NOMO-1 treated with dmso at 0.1 percent for 144 hours (cell line): ENCODE data around the gene UGGT2.
"Not testable (repeated sequence)": the region's sequence is repeated elsewhere in the genome, so short reads cannot be mapped to it uniquely, and the experiment has no call there.

Experiments
- DNase-seq: peaks from one replicate; lab custom pipeline; 2025; ENCODE audit not compliant: unreplicated experiment; lab: John Stamatoyannopoulos, UW

The UGGT2 gene

DNA sequence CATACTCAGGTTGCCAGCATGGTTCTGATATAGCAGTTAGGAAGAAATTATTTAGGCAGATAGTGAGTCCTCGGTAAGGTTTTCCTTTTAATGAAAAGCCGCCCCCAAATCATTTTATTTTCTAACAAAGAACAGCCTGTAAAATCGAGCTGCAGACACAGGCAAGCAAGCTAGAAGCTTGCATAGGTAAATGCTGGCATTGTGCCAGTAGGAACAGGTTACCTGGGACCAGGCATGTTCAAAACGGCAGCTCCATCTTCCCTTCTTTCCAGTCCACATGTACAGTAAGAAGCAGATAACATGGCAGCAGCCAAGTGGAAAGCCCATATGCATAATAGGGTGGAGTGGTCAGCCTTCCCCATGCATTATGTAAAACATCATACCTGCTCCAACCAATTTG, 71.1 kb downstream of the UGGT2 start:
- no peak for DNase-seq

DNA sequence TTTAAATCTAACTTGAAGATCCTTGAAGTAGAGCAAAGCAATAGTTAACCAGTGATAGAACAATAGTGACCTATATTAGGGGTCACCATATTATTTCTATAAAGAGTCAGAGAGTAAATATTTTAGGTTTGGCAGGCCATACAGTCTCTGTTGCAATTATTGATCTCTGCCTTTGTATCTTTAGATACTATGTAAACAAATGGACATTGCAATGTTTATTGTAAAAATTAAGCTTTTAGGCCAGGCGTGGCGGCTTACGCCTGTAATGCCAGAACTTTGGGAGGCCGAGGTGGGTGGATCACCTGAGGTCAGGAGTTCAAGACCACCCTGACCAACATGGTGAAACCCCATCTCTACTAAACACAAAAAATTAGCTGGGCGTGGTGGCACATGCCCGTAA, 80.5 kb downstream of the UGGT2 start:
- DNase-seq: not testable (repeated sequence)

DNA sequence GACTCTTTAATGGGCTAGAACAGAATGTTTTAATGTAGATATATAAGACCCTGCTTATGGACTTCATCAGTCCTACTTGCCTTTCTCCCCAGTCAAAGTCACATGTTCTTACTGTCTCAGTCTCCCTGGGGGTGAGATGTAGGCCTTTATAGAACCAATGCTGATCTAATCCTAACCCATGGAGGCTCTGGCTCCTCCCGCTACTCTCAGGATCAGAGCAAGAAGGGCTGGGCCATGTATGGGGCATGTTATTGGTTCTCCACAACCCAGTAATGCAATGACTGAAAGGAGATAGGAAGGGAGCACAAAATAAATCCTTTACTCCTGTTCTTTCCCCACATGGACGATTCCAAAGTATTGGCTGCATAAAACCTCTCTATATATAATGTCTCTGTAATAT, 82.3 kb downstream of the UGGT2 start:
- DNase-seq: no peak

DNA sequence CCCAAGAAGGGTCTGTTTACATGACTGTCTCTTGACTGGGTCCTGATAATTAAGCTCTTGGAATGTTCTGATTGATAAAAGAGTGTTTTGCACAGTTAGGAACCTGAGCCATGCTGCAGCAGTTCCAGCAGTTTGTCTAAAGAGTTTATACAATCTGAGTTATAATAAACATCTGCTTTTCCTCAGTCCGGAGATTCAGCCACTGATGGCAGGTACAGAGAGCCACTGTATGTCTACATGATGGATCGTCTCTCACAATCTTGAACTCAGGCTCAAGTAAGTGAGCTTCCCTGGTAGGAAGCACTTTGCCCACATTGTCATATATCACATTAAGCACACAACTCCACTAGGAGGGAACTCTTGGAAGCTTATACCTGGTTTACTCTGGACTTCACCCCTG, 84.3 kb downstream of the UGGT2 start:
- DNase-seq: no peak

DNA sequence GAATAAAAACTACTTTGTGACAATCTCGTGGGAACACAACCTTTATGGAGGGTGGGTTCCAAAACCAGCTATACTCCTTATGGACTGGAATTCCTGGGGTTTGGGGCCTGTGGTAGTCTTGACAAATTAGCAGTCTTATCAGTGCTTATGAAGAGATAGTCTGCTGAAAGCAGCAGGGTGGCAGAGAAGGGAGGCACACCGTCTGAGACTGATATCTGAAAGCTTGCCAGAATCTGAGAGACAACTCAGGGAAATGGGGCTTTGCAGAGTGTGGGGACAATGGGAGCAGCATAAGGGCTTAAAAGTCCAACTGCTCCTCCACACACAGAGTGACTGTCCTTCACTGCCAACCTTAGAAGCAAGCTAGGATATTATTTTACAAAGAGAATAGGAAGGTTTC, 95.9 kb downstream of the UGGT2 start:
- DNase-seq: no peak

DNA sequence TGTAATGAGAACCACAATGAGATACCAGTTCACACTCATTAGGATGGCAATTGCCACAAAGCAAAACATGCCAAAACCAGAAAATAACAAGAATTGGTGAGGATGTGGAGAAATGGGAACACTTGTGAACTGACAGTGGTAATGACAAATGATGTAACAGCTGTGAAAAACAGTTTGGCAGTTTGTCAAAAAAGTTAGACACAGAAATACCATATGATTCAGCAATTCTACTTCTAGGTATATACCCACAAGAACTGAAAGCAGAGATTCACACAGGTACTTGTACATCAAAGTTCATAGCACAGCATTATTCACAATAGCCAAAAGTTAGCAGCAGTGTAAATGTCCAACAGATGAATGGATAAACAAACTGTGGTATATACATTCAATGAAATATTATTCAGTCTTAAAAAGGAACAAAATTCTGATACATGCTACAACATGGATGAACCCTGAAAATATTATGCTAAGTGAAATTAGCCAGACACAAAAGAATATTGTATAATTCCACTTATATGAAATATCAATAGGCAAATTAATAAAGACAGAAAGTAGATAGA, 96.5 kb downstream of the UGGT2 start:
- no peak for DNase-seq

DNA sequence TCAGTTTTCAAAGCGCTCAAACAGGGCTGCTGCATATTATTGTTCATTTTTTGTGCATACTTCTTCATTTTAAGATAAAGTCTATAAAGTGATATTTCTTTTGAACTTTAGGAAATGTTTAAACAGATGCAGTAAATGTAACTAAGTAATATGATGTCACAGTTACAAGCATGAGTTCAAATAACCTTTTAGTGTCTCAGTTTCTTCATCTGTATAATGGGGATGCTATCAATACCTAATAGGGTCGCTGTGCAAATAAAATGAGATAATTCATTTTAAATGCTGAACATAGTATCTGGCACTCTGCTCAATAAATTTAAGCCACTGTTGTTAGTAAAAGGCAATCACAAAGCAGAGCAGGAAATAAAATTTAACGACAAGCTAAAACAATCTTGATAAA, 97.5 kb downstream of the UGGT2 start:
- no peak for DNase-seq

DNA sequence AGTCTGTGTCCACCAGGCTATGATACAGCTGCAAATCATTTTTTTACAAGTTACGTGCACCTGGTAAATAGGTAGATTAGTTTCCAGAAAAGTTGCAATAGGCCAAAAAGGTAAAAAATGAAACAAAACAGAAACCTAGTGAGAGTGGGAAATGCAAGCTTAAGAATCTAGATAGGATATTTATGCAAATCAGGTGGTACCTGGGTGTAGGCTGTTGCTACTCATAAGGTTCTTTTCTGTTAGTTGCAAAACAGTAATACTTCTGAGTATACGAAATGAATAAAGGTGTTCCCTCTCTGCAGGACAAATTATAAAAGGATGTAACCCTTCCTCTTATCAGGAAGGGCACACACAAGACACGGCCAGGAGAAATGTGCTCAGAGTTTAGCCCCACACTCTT, 97.9 kb downstream of the UGGT2 start:
- DNase-seq: no peak

DNA sequence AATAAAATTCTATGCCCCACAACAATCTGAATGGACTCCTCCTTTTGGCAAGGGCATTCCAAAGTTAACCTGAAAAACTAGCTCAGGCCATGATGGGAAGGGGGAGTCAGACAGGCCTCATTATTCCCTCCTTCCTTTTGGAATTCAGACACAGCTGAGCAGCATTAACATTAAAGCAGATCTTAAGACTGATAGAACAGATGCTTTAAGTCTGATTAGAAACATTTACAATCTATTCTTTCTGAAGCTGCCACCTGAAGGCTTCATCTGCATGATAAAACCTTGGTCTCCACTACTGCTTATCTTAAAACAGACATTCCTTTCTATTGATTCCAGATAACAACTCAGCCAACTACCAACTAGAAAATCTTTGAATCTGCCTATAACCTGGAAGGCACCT, 98.9 kb downstream of the UGGT2 start:
- DNase-seq: no peak

DNA sequence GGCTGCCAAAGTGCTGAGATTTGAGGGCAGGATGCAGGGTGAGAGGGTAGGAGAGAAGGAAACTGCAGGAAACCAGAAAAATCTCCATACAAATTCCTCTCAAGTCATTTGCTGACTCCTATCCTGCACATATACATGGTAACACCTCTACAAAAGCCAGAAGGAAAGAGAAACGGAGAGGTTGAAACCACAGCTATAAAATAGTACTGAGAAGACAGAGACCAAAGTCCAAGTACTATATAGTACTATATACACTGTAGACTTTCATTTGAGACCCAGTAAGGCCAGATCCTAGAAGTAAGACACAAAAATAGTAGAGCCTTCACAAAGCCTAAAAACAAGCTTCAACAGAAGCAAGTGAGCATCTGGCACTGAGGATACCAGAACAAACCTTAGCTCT, 103.1 kb downstream of the UGGT2 start:
- DNase-seq: no peak

DNA sequence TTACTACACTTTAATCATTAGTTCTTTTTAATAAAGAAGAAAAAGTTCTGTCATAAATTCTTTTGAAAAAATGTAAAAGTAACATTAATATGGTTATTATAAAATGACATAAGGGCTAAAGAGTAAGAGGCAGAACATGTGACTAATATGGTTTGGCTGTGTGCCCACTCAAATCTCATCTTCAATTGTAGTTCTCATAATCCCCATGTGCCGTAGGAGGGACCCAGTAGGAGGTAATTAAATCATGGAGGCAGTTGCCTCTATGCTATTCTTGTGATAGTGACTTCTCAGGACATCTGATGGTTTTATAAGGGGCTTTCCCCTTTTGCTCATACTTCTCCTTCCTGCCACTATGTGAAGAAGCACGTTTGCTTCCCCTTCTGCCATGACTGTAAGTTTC, 104.5 kb downstream of the UGGT2 start:
- no peak for DNase-seq

DNA sequence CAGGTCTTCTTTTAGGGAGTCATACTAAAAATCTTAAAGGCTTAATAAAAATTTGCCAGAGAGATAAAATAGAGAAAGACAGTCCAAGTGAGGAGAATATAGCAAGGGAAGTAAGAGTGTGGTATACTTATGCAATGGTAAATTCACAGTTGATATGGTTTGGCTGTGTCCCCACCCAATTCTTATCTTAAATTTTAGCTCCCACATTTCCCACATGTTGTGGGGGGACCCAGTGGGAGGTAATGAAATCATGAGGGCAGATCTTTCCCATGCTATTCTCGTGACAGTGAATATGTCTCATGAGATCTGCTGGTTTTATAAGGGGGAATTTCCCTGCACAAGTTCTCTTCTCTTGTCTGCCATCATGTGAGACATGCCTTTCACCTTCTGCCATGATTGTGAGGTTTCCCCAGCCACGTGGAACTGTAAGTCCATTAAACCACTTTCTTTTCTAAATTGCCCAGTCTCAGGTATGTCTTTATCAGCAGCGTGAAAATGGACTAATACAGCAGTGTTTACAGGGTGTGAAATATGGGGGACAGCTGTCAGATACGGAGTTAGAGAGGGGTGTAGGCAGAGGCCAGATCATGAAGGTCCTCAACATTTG, 115.4 kb downstream of the UGGT2 start:
- DNase-seq: no peak

DNA sequence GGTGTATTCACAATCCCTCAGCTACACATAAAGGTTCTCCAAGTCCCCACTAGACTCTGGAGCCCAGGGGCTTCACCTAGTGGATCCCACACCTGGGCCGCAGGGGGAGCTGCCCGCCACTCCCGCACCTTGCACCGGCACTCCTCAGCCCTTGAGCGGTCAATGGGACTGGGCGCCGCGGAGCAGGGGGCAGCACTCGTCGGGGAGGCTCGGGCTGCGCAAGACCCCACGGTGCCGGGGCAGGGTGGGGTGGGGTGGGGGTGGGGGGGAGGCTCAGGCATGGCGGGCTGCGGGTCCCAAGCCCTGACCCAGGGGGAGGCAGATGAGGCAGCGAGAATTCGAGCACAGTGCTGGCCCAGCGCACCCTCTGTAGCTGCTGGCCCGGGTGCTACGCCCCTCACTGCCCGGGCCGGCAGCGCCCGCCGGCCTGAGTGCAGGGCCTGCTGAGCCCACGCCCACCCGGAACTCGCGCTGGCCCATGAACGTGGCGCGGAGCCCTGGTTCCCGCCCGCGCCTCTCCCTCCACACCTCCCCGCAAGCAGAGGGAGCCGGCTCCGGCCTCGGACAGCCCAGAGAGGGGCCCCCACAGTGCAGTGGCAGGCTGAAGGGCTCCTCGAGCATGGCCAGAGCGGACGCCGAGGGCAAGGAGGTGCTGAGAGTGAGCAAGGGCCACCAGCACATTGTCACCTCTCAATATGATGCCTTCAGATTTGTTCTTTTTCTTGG, 121.7 kb downstream of the UGGT2 start:
- no peak for DNase-seq

DNA sequence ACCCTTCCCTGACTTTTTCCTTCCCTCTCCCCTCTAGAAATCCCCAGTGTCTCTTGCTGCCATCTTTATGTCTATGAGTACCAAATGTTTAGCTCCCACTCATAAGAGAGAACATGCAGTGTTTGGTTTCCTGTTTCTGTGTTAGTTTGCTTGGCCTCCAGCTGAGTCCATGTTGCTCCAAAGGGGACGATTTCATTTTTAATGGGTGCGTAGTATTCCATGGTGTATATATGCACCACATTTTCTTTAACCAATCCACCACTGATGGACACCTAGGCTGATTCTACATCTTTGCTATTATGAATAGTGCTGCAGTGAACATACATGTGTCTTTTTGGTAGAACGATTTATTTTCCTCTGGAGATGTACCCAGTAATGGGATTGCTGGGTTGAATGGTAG, 123.8 kb downstream of the UGGT2 start:
- no peak for DNase-seq

DNA sequence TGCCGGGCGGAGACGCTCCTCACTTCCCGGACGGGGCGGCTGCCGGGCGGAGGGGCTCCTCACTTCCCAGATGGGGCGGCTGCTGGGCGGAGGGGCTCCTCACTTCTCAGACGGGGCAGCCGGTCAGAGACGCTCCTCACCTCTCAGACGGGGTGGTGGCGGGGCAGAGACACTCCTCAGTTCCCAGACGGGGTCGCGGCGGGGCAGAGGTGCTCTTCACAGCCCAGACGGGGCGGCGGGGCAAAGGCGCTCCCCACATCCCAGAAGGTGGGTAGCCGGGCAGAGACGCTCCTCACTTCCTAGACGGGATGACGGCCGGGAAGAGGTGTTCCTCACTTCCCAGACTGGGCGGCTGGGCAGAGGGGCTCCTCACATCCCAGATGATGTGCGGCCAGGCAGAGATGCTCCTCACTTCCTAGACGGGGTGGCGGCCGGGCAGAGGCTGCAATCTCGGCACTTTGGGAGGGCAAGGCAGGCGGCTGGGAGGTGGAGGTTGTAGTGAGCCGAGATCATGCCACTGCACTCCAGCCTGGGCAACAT, 124.8 kb downstream of the UGGT2 start:
- not testable (repeated sequence) for DNase-seq

DNA sequence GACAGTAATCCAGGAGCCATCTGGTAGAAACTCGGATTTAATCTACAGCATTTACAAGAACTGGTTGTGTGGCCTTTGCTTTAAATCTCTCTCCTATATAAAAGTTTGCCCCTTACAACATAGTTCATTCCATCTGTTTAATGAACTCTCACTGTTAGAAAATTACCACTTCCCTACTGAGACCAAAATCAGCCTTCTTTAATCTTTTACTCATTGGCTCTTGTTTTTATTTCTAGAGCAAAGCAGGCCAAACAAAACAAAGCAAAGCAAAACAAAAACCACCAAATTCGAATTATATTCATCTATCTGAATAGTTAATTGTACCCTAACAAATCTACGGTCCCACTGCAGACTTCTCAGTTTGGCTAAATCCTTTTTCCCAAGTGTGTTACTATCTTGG, 127.0 kb downstream of the UGGT2 start:
- DNase-seq: no peak

DNA sequence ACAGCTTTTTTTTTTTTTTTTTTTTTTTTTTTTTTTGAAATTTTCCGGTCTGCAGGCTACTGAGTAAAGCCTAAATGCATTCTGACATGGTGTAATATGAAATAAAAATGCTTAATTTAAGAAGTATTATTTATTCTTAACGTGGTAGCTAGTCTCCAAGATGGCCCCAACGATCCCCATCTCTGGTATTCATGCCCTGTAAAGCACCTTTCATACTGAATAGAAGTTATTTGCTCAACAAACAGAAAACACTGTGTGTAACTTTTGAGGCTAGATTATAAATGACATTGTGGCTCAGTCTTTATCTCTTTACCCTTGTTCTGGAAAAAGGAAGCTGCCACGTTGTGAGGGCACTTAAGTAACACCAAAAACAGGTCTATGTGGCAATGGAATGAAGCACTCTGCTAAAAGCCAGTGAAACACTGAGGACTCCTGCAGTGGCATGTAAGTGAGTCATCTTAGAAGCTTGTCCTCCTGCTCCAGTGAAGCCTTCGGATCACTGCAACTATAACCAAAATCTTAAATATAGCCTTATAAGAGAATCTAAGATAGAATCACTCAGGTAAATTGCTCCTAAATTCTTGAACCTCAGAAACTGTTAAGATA, 128.7 kb downstream of the UGGT2 start:
- DNase-seq: no peak

DNA sequence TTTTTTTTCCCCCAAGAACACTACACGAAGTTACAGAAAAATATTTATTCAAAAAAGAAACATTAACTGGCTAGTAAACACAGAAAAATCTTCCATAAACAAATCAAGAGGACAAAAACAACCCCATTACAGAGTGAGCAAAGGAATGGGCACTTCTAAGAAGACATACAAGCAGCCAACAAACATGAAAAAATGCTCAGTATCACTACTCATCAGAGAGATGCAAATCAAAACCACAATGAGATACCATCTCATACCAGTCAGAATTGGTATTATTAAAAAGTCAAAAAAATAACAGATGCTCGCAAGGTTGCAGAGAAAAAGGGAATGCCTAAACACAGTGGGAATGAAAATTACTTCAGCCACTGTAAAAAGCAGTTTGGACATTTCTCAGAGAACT, 131.7 kb downstream of the UGGT2 start:
- DNase-seq: no peak

DNA sequence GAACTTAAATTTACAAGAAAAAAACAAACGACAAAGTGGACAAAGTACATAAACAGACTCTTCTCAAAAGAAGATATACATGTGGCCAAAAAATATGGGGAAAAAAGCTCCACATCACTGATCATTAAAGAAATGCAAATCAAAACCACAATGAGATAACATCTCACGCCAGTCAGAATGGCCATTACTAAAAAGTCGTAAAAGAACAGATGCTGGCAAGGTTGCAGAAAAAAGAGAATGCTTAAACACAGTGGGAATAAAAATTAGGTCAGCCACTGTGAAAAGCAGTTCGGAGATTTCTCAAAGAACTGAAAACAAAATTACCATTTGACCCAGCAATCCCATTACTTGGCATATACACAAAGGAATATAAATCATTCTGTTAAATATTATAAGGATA, 132.7 kb downstream of the UGGT2 start:
- no peak for DNase-seq

DNA sequence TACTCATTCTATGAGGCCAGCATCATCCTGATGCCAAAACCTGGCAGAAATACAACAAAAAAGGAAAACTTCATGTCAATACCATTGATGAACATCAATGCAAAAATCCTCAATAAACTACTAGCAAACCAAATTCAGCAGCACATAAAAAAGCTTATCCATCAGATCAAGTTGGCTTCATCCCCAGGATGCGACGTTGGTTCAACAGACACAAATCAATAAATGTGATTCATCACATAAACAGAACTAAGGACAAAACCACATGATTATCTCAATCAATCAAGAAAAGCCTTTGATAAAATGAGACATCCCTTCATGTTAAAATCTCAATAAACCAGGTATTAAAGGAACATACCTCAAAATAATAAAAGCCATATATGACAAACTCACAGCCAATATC, 134.3 kb downstream of the UGGT2 start:
- no peak for DNase-seq

DNA sequence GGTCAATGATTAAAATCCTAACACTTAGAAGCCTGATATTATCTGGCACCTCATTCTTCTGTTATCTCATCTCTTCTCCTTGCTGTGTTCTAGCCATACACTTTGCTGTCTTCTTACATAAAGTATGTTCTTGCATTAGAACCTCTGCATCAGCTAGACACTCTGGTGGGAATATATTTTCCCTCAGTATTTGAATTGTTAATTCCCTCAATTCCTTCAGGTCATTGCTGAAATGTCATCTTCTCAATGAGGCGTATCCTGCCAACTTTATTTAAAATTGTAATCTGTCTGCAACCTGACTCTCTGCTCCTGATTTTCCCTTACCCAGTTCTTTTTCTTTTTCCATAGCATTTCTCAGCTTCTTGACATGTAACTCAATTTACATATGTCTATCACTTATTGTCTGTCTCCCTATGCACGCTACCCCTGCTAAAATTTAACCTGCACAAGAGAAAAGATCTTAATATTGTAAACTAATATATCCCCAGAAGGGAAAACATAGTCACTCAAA, 138.2 kb downstream of the UGGT2 start:
- no peak for DNase-seq

DNA sequence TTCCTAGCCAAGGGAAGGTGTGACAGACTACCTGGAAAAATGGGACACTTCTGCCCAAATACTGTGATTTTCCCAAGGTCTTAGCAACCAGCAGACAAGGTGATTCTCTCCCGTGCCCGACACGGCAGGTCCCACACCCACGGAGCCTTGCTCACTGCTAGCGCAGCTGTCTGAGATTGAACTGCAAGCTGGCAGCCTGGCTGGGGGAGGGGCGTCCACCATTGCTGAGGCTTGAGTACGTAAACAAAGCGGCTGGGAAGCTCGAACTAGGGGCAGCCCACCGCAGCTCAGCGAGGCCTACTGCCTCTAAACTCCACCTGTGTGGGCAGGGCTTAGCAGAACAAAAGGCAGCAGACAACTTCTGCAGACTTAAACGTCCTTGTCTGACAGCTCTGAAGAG, 146.2 kb downstream of the UGGT2 start:
- DNase-seq: no peak
